ENCODE results near the gene TIAM1.

The TIAM1 gene

GRCh38 chr21:31363720-31364119 is 19.7 kb upstream of the TIAM1 start:
- Histone ChIP-seq H2AFZ (ENCODE audit: low read depth, low read length) (no peak overlapping the region), H3K36me3 (replicated peaks; ENCODE audit: low read depth, low read length) (no peaks in the 10 kb centered on the region), H3K4me3 (ENCODE audit: low read length) (no peak overlapping the region), H3K9ac (ENCODE audit: low read length) (no peak overlapping the region), H3K27ac (ENCODE audit: low read length) (no peak overlapping the region), H3K9me3 (ENCODE audit: insufficient read depth, low read length) (no peaks in the 10 kb centered on the region), H3K4me2 (ENCODE audit: low read length) (no peak overlapping the region), H4K20me1 (ENCODE audit: insufficient read depth, low read length) (no peaks in the 10 kb centered on the region), H3K79me2 (ENCODE audit: low read length) (no peaks in the 10 kb centered on the region), H3K27me3 (ENCODE audit: low read depth, low read length) (no peaks in the 10 kb centered on the region), H3K4me1 (ENCODE audit: low read length) (peaks cover 15% of the 10 kb centered on the region; the same call in 1 of the 2 replicates)
- TF ChIP-seq CTCF (IDR thresholded peaks at IDR 0.05; ENCODE audit: low read depth, low read length) (no peak), EZH2phosphoT487 (IDR thresholded peaks at IDR 0.05; ENCODE audit: low read depth) (no peak)

DNA sequence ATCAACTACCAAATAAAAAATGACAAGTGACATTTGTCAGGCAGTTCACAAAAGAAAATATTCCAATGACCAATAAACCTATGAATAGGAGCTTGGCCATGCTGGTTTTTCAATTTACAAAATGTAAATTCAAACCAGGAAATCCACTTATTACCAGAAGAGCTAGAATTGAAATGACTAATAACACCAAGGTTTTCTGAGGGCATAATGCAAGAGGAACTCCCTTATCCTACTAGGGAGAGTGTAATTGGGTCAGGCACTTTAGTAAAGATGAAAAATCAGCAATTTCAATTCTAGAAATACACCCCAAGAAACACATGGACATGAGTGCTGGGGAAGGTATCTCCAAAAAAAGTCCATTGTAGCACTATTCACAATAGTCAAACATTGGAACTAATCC is 16.7 kb upstream of the TIAM1 start:
- no peaks in the 10 kb centered on the region for H3K9me3 ChIP-seq (ENCODE audit: insufficient read depth, low read length)
- H3K4me2 ChIP-seq (ENCODE audit: low read length) = no peak overlapping the region
- H2AFZ ChIP-seq (ENCODE audit: low read depth, low read length) = no peak overlapping the region
- H3K36me3 ChIP-seq (replicated peaks; ENCODE audit: low read depth, low read length) = no peaks in the 10 kb centered on the region
- no peaks in the 10 kb centered on the region for H4K20me1 ChIP-seq (ENCODE audit: insufficient read depth, low read length)
- H3K9ac ChIP-seq (ENCODE audit: low read length) = no peak overlapping the region
- H3K4me1 ChIP-seq (ENCODE audit: low read length) = peaks cover 5% of the 10 kb centered on the region; the same call in 1 of the 2 replicates
- no peak overlapping the region for H3K27ac ChIP-seq (ENCODE audit: low read length)
- H3K4me3 ChIP-seq (ENCODE audit: low read length) = no peak overlapping the region
- no peaks in the 10 kb centered on the region for H3K79me2 ChIP-seq (ENCODE audit: low read length)
- H3K27me3 ChIP-seq (ENCODE audit: low read depth, low read length) = no peaks in the 10 kb centered on the region
- TF ChIP-seq EZH2phosphoT487 (IDR thresholded peaks at IDR 0.05; ENCODE audit: low read depth) = no peak

DNA sequence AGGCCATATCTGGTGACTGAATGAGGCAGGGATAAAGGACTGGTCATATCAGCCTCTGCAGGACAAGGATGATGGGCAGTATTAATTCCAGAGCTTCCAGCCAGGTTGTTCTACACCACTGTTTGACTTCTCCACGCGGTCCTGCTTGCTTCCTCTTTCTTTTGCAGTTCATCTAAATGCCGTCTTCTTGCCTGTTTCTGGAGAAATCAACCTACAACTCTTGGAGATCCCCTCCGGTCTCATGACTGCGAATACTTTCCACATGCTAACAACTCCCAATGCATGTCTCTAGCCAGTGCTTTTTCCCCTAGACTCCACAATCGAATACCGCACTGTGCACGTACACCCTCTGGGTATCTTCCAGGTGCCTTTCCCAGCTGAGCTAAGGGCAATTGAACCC is 14.1 kb upstream of the TIAM1 start:
- Histone ChIP-seq H3K27me3 (ENCODE audit: low read depth, low read length) (no peaks in the 10 kb centered on the region), H3K4me3 (ENCODE audit: low read length) (no peak overlapping the region), H3K4me1 (ENCODE audit: low read length) (no peaks in the 10 kb centered on the region), H3K27ac (ENCODE audit: low read length) (no peak overlapping the region), H3K9ac (ENCODE audit: low read length) (no peak overlapping the region), H3K9me3 (ENCODE audit: insufficient read depth, low read length) (no peaks in the 10 kb centered on the region), H2AFZ (ENCODE audit: low read depth, low read length) (no peak overlapping the region), H4K20me1 (ENCODE audit: insufficient read depth, low read length) (no peaks in the 10 kb centered on the region), H3K4me2 (ENCODE audit: low read length) (no peak overlapping the region), H3K79me2 (ENCODE audit: low read length) (no peaks in the 10 kb centered on the region), H3K36me3 (replicated peaks; ENCODE audit: low read depth, low read length) (no peaks in the 10 kb centered on the region)
- TF ChIP-seq EZH2phosphoT487 (IDR thresholded peaks at IDR 0.05; ENCODE audit: low read depth) (no peak), CTCF (IDR thresholded peaks at IDR 0.05; ENCODE audit: low read depth, low read length) (no peak)

- no peak overlapping the region for H3K9ac ChIP-seq (ENCODE audit: low read length)
- H3K79me2 ChIP-seq (ENCODE audit: low read length) = no peaks in the 10 kb centered on the region
- H3K27me3 ChIP-seq (ENCODE audit: low read depth, low read length) = no peaks in the 10 kb centered on the region
- H3K4me1 ChIP-seq (ENCODE audit: low read length) = no peaks in the 10 kb centered on the region
- H3K36me3 ChIP-seq (replicated peaks; ENCODE audit: low read depth, low read length) = no peaks in the 10 kb centered on the region
- TF ChIP-seq CTCF (IDR thresholded peaks at IDR 0.05; ENCODE audit: low read depth, low read length) = no peak
- TF ChIP-seq EZH2phosphoT487 (IDR thresholded peaks at IDR 0.05; ENCODE audit: low read depth) = no peak
- H3K27ac ChIP-seq (ENCODE audit: low read length) = no peak overlapping the region
- no peaks in the 10 kb centered on the region for H4K20me1 ChIP-seq (ENCODE audit: insufficient read depth, low read length)
- no peak overlapping the region for H3K4me2 ChIP-seq (ENCODE audit: low read length)
- no peak overlapping the region for H3K4me3 ChIP-seq (ENCODE audit: low read length)
- no peak overlapping the region for H2AFZ ChIP-seq (ENCODE audit: low read depth, low read length)
- H3K9me3 ChIP-seq (ENCODE audit: insufficient read depth, low read length) = no peaks in the 10 kb centered on the region
Observed at GRCh38 chr21:31356440-31356839, 12.4 kb upstream of the TIAM1 start.

All from OCI-LY3 (cell line).